Mesendoderm (in vitro differentiated cells): Measurements from ENCODE around the gene FLRT2.

ENCODE experiments used
- DNase-seq: peaks from one replicate; pipeline ENCODE4 v3.0.0; 2013
- H2AK5ac ChIP-seq: 2 replicates; pipeline ENCODE4 v1.6.1; 2013; ENCODE audit warnings: low read length, inconsistent platforms
- H2BK120ac ChIP-seq: 2 replicates; pipeline ENCODE4 v1.6.1; 2013; ENCODE audit warnings: low read depth, mild to moderate bottlenecking, low read length, moderate library complexity, mixed read lengths
- H2BK15ac ChIP-seq: replicated peaks from 2 replicates; pipeline ENCODE4 v1.6.1; 2013; ENCODE audit warnings: low read depth, mild to moderate bottlenecking, moderate library complexity
- H2BK5ac ChIP-seq: 2 replicates; pipeline ENCODE4 v1.6.1; 2013; ENCODE audit warnings: low read length, inconsistent platforms
- H3K18ac ChIP-seq: 2 replicates; pipeline ENCODE4 v1.6.1; 2013; ENCODE audit warnings: mild to moderate bottlenecking, low read length, mixed read lengths
- H3K23ac ChIP-seq: one replicate; pipeline ENCODE4 v1.6.1; 2013; ENCODE audit warnings: low read length
- H3K27ac ChIP-seq: 2 replicates; pipeline ENCODE4 v1.5.1; 2013; ENCODE audit warnings: low read depth, mild to moderate bottlenecking, inconsistent platforms, low read length, moderate library complexity
- H3K27me3 ChIP-seq: 2 replicates; pipeline ENCODE4 v1.6.1; 2013; ENCODE audit warnings: low read length, control low read depth, mild to moderate bottlenecking, inconsistent platforms; ENCODE audit not compliant: insufficient read depth, poor library complexity
- H3K36me3 ChIP-seq: 2 replicates; pipeline ENCODE4 v1.6.1; 2013; ENCODE audit warnings: low read length, inconsistent platforms; ENCODE audit not compliant: control insufficient read depth, insufficient read depth
- H3K4ac ChIP-seq: one replicate; pipeline ENCODE4 v1.6.1; 2013; ENCODE audit warnings: low read depth, mild to moderate bottlenecking, low read length, moderate library complexity
- H3K4me1 ChIP-seq: 2 replicates; pipeline ENCODE4 v1.6.1; 2013; ENCODE audit warnings: low read depth, low read length, inconsistent platforms; ENCODE audit not compliant: control insufficient read depth
- H3K4me2 ChIP-seq: 2 replicates; pipeline ENCODE4 v1.6.1; 2013; ENCODE audit warnings: low read length
- H3K4me3 ChIP-seq: 2 replicates; pipeline ENCODE4 v1.5.1; 2013; ENCODE audit warnings: mild to moderate bottlenecking, low read length
- H3K56ac ChIP-seq: one replicate; pipeline ENCODE4 v1.6.1; 2013; ENCODE audit warnings: low read length
- H3K79me1 ChIP-seq: 2 replicates; pipeline ENCODE4 v1.6.1; 2013; ENCODE audit warnings: low read length, inconsistent platforms
- H3K79me2 ChIP-seq: 2 replicates; pipeline ENCODE4 v1.6.1; 2013; ENCODE audit warnings: mild to moderate bottlenecking, low read length; ENCODE audit not compliant: control insufficient read depth, insufficient read depth
- H3K9ac ChIP-seq: 2 replicates; pipeline ENCODE4 v1.6.1; 2013; ENCODE audit warnings: low read length, inconsistent platforms
- H4K5ac ChIP-seq: one replicate; pipeline ENCODE4 v1.6.1; 2013; ENCODE audit warnings: low read length
- H4K8ac ChIP-seq: one replicate; pipeline ENCODE4 v1.6.1; 2013; ENCODE audit warnings: low read depth, mild to moderate bottlenecking, control low read depth, low read length, moderate library complexity
- WGBS: extraction: QIAGEN DNeasy Blood & Tissue Kit; methylation state at CpG from one replicate; pipeline ENCODE4 v1.1.7; 2013; ENCODE audit warnings: low lambda C conversion rate, missing lambda C conversion rate; ENCODE audit not compliant: insufficient coverage; ENCODE audit errors: extremely low coverage; 5-methylcytosine and 5-hydroxymethylcytosine counted together

The FLRT2 gene

DNA sequence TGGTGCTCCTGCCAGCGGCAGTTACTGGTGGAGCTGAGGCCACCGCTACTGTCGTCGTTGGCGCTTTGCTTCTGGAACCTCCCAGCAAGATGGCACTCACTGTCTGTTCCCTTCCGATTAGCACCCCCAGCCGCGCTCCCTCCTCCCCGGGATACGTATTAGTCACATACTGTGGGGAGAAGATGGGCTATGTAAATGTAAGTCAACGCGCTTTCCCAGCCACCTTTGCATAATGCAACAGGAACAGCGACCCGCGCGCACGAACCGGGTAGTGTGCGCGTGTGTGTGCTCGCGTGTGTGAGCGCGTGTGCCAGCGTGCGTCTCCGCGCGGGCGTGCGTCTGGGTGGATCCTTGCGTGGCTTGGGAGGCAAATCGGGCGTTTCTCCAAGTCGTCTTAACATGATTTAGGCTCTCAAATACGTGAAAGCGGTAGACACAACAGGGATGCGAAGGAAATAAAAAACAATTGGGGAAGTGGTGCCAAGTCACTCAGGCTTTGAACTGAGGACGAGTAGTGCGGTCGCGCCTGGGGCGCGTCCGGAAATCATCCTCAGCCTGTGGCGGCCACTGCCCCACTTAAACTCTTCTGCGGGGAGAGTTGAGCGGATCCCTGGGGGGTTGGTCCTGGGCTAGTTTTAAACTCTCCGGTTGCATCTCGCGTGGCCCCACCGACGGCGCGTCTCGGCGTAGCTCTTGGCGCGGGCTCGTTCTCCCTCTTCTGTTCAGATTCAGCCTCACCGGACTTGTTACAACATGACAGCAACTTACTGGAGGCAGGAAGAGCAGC, 1.8 kb downstream of the FLRT2 start:
- peak overlapping the region; percentile 66 for H3K4me3 ChIP-seq
- H3K4me1 ChIP-seq, result peaks cover 5% of the 10 kb centered on the region
- no peak overlapping the region for H2BK15ac ChIP-seq
- H3K36me3 ChIP-seq, result no peaks in the 10 kb centered on the region
- DNase-seq, result peak; percentile 91
- no peak overlapping the region for H2AK5ac ChIP-seq
- peak overlapping the region; percentile 13 for H3K18ac ChIP-seq
- H3K9ac ChIP-seq, result peak overlapping the region; percentile 81
- no peak overlapping the region for H3K23ac ChIP-seq
- peak overlapping the region; percentile 93 for H3K56ac ChIP-seq
- peak overlapping the region; percentile 41 for H2BK5ac ChIP-seq
- no peak overlapping the region for H3K4ac ChIP-seq
- H4K8ac ChIP-seq, result no peak overlapping the region
- H2BK120ac ChIP-seq, result no peak overlapping the region
- peak overlapping the region; percentile 57 for H3K4me2 ChIP-seq
- H3K27ac ChIP-seq, result peak overlapping the region; percentile 21
- peaks cover under 1% of the 10 kb centered on the region for H3K79me1 ChIP-seq
- no CpG with 5 or more reads among the region's 61 CpGs for WGBS
- H3K79me2 ChIP-seq, result peaks cover 14% of the 10 kb centered on the region
- no peak overlapping the region for H4K5ac ChIP-seq
- no peaks in the 10 kb centered on the region for H3K27me3 ChIP-seq

DNA sequence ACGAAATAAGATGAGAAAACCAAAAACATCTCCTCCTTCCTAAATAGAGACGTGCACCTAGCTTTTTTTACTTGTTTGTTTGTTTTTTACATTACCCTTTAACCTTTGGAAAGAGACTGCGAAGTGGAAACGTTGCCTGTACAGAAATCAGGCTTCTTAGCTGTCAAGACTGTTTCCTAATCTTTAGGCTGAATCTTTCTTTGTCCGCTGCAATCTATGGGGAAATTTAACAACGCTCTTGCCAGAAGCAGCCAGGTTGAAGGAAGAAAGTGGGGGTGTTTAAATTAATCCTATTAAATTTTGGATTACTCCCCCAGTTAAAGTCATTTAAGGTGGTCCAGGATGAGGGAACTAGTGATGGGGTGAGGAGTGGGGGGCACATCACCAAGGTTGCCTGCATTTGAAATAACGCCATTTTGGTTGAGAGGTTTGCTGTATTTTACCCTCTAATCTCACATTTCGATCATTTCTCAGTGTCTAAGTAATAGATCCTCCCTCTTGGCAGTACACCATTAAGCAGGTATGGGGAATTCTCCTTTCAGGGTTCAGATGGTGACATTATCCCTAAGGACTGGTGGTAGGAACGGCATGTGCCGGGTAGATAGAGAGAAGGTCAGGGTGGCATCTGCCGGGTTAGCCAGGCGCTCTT, 2.6 kb downstream of the FLRT2 start:
- no peak overlapping the region for H2BK5ac ChIP-seq
- H3K27ac ChIP-seq, result peak overlapping the region; percentile 30
- no peak overlapping the region for H4K8ac ChIP-seq
- no peak overlapping the region for H2BK120ac ChIP-seq
- H3K79me1 ChIP-seq, result peaks cover 1% of the 10 kb centered on the region
- peaks cover 5% of the 10 kb centered on the region for H3K4me1 ChIP-seq
- peak overlapping the region; percentile 93 for H3K56ac ChIP-seq
- H2AK5ac ChIP-seq, result no peak overlapping the region
- WGBS, result no CpG with 5 or more reads among the region's 12 CpGs
- H3K4ac ChIP-seq, result no peak overlapping the region
- peak overlapping the region; percentile 57 for H3K4me2 ChIP-seq
- peak overlapping the region; percentile 66 for H3K4me3 ChIP-seq
- no peak for DNase-seq
- peaks cover 16% of the 10 kb centered on the region for H3K79me2 ChIP-seq
- H3K9ac ChIP-seq, result peak overlapping the region; percentile 81
- no peak overlapping the region for H3K23ac ChIP-seq
- no peaks in the 10 kb centered on the region for H3K36me3 ChIP-seq
- no peak overlapping the region for H2BK15ac ChIP-seq
- no peak overlapping the region for H4K5ac ChIP-seq
- peak overlapping the region; percentile 65 for H3K18ac ChIP-seq
- no peaks in the 10 kb centered on the region for H3K27me3 ChIP-seq

DNA sequence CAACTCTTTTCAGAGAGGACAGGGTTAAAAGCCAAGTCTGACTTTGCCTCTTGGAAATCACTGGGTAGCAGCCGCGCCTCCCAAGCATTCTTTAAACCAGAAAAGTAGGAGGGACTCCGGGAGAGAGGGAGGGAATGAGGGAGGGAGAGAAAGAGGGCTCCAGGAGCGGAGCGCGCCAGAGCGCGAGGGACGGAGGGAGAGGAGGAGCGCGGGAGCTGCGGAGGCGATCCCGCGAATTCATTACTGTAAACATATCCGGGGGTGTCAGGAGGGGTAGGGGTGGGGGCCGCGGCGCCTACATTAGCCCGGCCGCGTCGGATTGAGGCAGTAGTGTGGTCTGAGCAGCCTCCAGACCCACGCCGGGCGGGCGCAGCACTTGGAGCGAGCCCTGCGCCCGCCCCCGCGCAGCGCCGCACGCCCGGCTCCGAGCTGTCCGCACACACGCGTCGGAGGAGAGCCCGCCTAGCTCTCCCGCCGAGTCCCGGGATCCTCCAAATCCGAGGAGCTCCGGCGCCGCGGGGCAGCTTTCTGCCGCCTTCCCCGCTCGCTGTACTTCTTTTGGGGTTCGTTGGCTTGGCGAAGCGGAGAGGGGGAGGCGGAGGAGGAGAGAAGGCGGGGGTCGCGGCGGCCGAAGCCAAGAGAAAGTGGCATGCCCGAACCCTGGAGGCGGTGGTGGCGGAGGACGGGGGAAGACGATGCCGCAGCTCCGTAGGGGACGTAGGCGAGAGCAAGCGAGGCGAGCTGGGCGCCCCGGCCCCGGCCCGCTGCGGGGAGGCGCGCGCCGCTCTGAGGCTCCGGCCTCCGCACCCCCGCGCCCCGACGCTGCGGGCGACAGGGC, 3.3 kb downstream of the FLRT2 start:
- H3K4me3 ChIP-seq, result peak overlapping the region; percentile 73
- H2BK5ac ChIP-seq, result peak overlapping the region; percentile 54
- H2BK120ac ChIP-seq, result no peak overlapping the region
- peaks cover 1% of the 10 kb centered on the region for H3K79me1 ChIP-seq
- peak overlapping the region; percentile 94 for H3K56ac ChIP-seq
- peak overlapping the region; percentile 93 for H3K4me2 ChIP-seq
- H3K9ac ChIP-seq, result peak overlapping the region; percentile 85
- peaks cover 20% of the 10 kb centered on the region for H3K79me2 ChIP-seq
- no peak overlapping the region for H2BK15ac ChIP-seq
- no peaks in the 10 kb centered on the region for H3K27me3 ChIP-seq
- peak overlapping the region; percentile 1 for H3K23ac ChIP-seq
- H2AK5ac ChIP-seq, result no peak overlapping the region
- no peak overlapping the region for H4K8ac ChIP-seq
- H3K27ac ChIP-seq, result peak overlapping the region; percentile 42
- H3K18ac ChIP-seq, result peak overlapping the region; percentile 98
- H3K36me3 ChIP-seq, result no peaks in the 10 kb centered on the region
- WGBS, result no CpG with 5 or more reads among the region's 90 CpGs
- DNase-seq, result peak; percentile 98
- no peak overlapping the region for H4K5ac ChIP-seq
- peaks cover 5% of the 10 kb centered on the region for H3K4me1 ChIP-seq
- peak overlapping the region; percentile 66 for H3K4ac ChIP-seq

DNA sequence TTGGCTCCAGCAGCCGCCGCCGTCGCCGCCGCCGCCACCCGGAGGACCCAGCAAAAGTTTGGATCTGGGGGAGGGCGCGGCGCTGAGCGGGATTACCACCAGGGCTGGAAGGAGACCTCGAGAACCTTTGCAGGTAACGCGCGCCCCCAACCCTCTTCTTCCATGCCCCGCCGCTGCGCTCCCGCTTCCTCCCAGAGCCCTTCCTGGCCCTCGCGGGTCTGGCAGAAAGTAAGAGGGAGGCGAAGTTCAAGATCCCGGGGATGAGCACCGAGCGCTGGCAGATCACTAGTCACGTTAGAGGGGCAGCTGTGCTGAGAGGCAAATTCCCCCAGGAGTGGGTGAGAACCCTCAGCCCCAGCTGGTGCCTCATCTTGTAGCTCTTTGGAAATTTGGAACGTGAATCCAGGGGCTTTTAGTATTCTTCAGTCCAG, 3.9 kb downstream of the FLRT2 start:
- no peak overlapping the region for H4K8ac ChIP-seq
- peak overlapping the region; percentile 1 for H3K23ac ChIP-seq
- H3K79me1 ChIP-seq, result peaks cover 4% of the 10 kb centered on the region
- no peak overlapping the region for H2AK5ac ChIP-seq
- no peaks in the 10 kb centered on the region for H3K36me3 ChIP-seq
- peaks cover 25% of the 10 kb centered on the region for H3K79me2 ChIP-seq
- peak; percentile 62 for DNase-seq
- no peak overlapping the region for H2BK15ac ChIP-seq
- peak overlapping the region; percentile 73 for H3K4me3 ChIP-seq
- H3K4ac ChIP-seq, result peak overlapping the region; percentile 66
- H3K27me3 ChIP-seq, result no peaks in the 10 kb centered on the region
- H3K27ac ChIP-seq, result no peak overlapping the region
- H3K9ac ChIP-seq, result peak overlapping the region; percentile 85
- H3K4me2 ChIP-seq, result peak overlapping the region; percentile 93
- WGBS, result no CpG with 5 or more reads among the region's 28 CpGs
- H4K5ac ChIP-seq, result no peak overlapping the region
- peak overlapping the region; percentile 94 for H3K56ac ChIP-seq
- H2BK120ac ChIP-seq, result no peak overlapping the region
- no peak overlapping the region for H2BK5ac ChIP-seq
- peaks cover 5% of the 10 kb centered on the region for H3K4me1 ChIP-seq
- peak overlapping the region; percentile 98 for H3K18ac ChIP-seq

DNA sequence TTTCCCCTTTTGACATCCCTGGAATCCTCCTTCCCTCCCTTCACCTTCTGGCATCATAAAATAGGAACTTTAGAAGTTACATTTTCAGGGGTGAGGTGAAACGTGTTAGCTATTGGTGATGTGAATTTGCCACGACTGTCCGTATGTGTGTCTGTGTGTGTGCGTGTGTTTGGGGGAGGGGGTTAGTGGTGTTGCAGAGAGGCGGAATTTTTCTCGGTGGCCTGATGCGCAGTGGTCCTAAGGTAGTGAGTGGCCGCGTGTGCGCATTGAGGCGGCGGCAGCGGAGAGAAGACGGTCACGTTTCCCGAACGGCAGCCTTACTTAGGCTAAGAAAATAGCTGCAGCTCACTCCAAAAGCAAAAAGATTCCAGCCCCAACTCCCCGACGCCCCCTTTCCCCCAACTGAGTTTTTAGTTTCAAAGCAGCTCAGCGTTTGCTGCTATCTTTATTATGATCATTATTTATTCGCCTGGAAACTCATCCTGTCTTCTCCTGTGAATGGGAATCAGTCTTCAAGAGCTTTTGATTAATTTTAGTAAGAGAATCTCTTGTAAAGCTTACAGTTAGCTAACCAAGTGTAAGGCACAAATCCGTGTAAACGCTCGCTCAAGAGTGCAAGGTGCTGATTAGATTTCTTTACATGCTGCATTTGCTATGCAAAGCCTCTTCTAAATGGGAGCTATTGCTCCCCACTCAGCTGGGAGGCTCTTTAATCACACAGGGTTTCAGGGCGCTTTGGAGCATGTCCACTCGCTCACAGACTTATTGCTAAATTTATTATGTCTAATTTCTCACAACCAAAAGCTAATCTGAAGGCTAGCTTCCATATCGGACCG, 4.7 kb downstream of the FLRT2 start:
- H3K23ac ChIP-seq, result no peak overlapping the region
- H3K79me1 ChIP-seq, result peaks cover 4% of the 10 kb centered on the region
- no peaks in the 10 kb centered on the region for H3K27me3 ChIP-seq
- no peak overlapping the region for H2AK5ac ChIP-seq
- H4K5ac ChIP-seq, result no peak overlapping the region
- H3K4ac ChIP-seq, result no peak overlapping the region
- H3K4me1 ChIP-seq, result peaks cover 5% of the 10 kb centered on the region
- peaks cover 27% of the 10 kb centered on the region for H3K79me2 ChIP-seq
- peak overlapping the region; percentile 73 for H3K4me3 ChIP-seq
- peak overlapping the region; percentile 54 for H3K18ac ChIP-seq
- peak overlapping the region; percentile 85 for H3K9ac ChIP-seq
- H2BK5ac ChIP-seq, result no peak overlapping the region
- no peaks in the 10 kb centered on the region for H3K36me3 ChIP-seq
- peak overlapping the region; percentile 94 for H3K56ac ChIP-seq
- H3K4me2 ChIP-seq, result peak overlapping the region; percentile 93
- H2BK120ac ChIP-seq, result no peak overlapping the region
- DNase-seq, result no peak
- H4K8ac ChIP-seq, result no peak overlapping the region
- WGBS, result no CpG with 5 or more reads among the region's 28 CpGs
- H2BK15ac ChIP-seq, result no peak overlapping the region
- no peak overlapping the region for H3K27ac ChIP-seq
